Stimulated activated naive CD4-positive, alpha-beta T cell (primary cell): ENCODE results near the gene ADCY1.
"Not testable (repeated sequence)": the region's sequence is repeated elsewhere in the genome, so short reads cannot be mapped to it uniquely, and the experiment has no call there.

Experiments used
- DNase-seq, 6 experiments: peaks; one replicate each; lab custom pipeline; 2025; lab: John Stamatoyannopoulos, UW

Gene ADCY1

GRCh38 chr7:45712872-45713668 is 138.9 kb downstream of the ADCY1 start:
- DNase-seq: no peak

GRCh38 chr7:45713669-45714520 is 139.7 kb downstream of the ADCY1 start:
- no peak for DNase-seq

- DNase-seq: no peak
Observed at GRCh38 chr7:45714521-45714820, 140.3 kb downstream of the ADCY1 start.

GRCh38 chr7:45715471-45716352 is 141.5 kb downstream of the ADCY1 start:
- no peak for DNase-seq

GRCh38 chr7:45716380-45717203 is 142.4 kb downstream of the ADCY1 start:
- no peak for DNase-seq

GRCh38 chr7:45717537-45718235 is 143.5 kb downstream of the ADCY1 start:
- no peak for DNase-seq

GRCh38 chr7:45718464-45719330 is 144.5 kb downstream of the ADCY1 start:
- DNase-seq: no peak

GRCh38 chr7:45720989-45721388 is 146.8 kb downstream of the ADCY1 start:
- DNase-seq: no peak

- no peak for DNase-seq
Observed at GRCh38 chr7:45721686-45722598, 147.8 kb downstream of the ADCY1 start.

GRCh38 chr7:45725231-45725630 is 151.1 kb downstream of the ADCY1 start:
- DNase-seq: not testable (repeated sequence)

- DNase-seq: no peak
Observed at GRCh38 chr7:45726883-45727282, 152.7 kb downstream of the ADCY1 start.

- not testable (repeated sequence) for DNase-seq
Observed at GRCh38 chr7:45731692-45732443, 157.7 kb downstream of the ADCY1 start.

GRCh38 chr7:45738920-45739319 is 164.8 kb downstream of the ADCY1 start:
- DNase-seq: not testable (repeated sequence)

- not testable (repeated sequence) for DNase-seq
Observed at GRCh38 chr7:45740573-45740972, 166.4 kb downstream of the ADCY1 start.

GRCh38 chr7:45748976-45749375 is 174.8 kb downstream of the ADCY1 start:
- DNase-seq: not testable (repeated sequence)

- DNase-seq: not testable (repeated sequence)
Observed at GRCh38 chr7:45751352-45751751, 177.2 kb downstream of the ADCY1 start.

- not testable (repeated sequence) for DNase-seq
Observed at GRCh38 chr7:45756333-45756732, 182.2 kb downstream of the ADCY1 start.

GRCh38 chr7:45756757-45757156 is 182.6 kb downstream of the ADCY1 start:
- peak in 1 of 6 experiments; percentile 2 for DNase-seq
